Ureter (tissue), 1 donor: ENCODE data around the gene CCDC50. TPM values are rescaled to one million over a fixed set of nuclear protein-coding genes. Genes with fewer than 3 reads are reported as not detected.
A peak's percentile ranks its signal among the peaks of the same experiment; 100 is the strongest.

ENCODE experiments used
- DNase-seq: peaks from one replicate; pipeline ENCODE4 v3.0.0-alpha.2; 2020; ENCODE audit warnings: low spot score
- total RNA-seq: library from RNA; stranded (reverse); gene quantifications from one replicate; pipeline ENCODE4 v1.2.4, GENCODE V29; 2023
- donor health status: DM: yes; HTN: yes; CAD: no.

The CCDC50 gene
- total RNA-seq, 1 donor from 2014 or later: 65.3 TPM

- DNase-seq: no peak
These were observed 8.9 kb upstream of the CCDC50 start for GRCh38 chr3:191320316-191320715.

- no peak for DNase-seq
These were observed 8.0 kb upstream of the CCDC50 start for GRCh38 chr3:191321019-191321767.

GRCh38 chr3:191324936-191325335 lies 4.3 kb upstream of the CCDC50 start:
- DNase-seq: no peak

- DNase-seq: no peak
These were observed 1.7 kb upstream of the CCDC50 start for GRCh38 chr3:191327526-191327925.

- no peak for DNase-seq
These were observed 722 bp upstream of the CCDC50 start for GRCh38 chr3:191328383-191328961.

GRCh38 chr3:191329654-191330529 lies 698 bp downstream of the CCDC50 start, which contains the start of gene UTS2B:
TSS of gene UTS2B (minus strand) at chr3:191330526. CDS start at chr3:191282189, 48,337 bp downstream.
- peak; percentile 54 for DNase-seq

- DNase-seq: no peak
These were observed 1.4 kb downstream of the CCDC50 start for GRCh38 chr3:191330530-191331048.

GRCh38 chr3:191331388-191331787 lies 2.2 kb downstream of the CCDC50 start:
- DNase-seq: no peak

- DNase-seq: no peak
These were observed 4.2 kb downstream of the CCDC50 start for GRCh38 chr3:191333298-191333880.

- DNase-seq: no peak
These were observed 5.2 kb downstream of the CCDC50 start for GRCh38 chr3:191334346-191334893.

GRCh38 chr3:191336833-191337232 lies 7.6 kb downstream of the CCDC50 start:
- DNase-seq: no peak

- no peak for DNase-seq
These were observed 8.9 kb downstream of the CCDC50 start for GRCh38 chr3:191338177-191338488.

- DNase-seq: no peak
These were observed 10.2 kb downstream of the CCDC50 start for GRCh38 chr3:191339316-191339917.

GRCh38 chr3:191340351-191340750 lies 11.2 kb downstream of the CCDC50 start:
- no peak for DNase-seq

GRCh38 chr3:191340966-191341365 lies 11.8 kb downstream of the CCDC50 start:
- no peak for DNase-seq

- DNase-seq: no peak
These were observed 12.8 kb downstream of the CCDC50 start for GRCh38 chr3:191342006-191342405.

GRCh38 chr3:191342411-191342810 lies 13.2 kb downstream of the CCDC50 start:
- no peak for DNase-seq

- DNase-seq: no peak
These were observed 13.9 kb downstream of the CCDC50 start for GRCh38 chr3:191343115-191343514.

- DNase-seq: no peak
These were observed 14.7 kb downstream of the CCDC50 start for GRCh38 chr3:191343913-191344312.

- DNase-seq: no peak
These were observed 16.1 kb downstream of the CCDC50 start for GRCh38 chr3:191345334-191345733.

- no peak for DNase-seq
These were observed 18.0 kb downstream of the CCDC50 start for GRCh38 chr3:191347228-191347627.
